GM18861 (cell line): ENCODE measurements around the gene CLIC5.

Source experiments
- ATAC-seq: cut with Tn5 transposase; IDR thresholded peaks from one replicate; pipeline ENCODE4 v1.9.1; 2021; ENCODE audit not compliant: unreplicated experiment

The CLIC5 gene

GRCh38 chr6:45851034-45851400 lies 164.6 kb downstream of the CLIC5 start:
- ATAC-seq = no peak

GRCh38 chr6:45850378-45851033 lies 165.2 kb downstream of the CLIC5 start:
- no peak for ATAC-seq

- no peak for ATAC-seq
Observed at GRCh38 chr6:45845567-45845966, 170.1 kb downstream of the CLIC5 start.

GRCh38 chr6:45844986-45845385 lies 170.7 kb downstream of the CLIC5 start:
- no peak for ATAC-seq

GRCh38 chr6:45843848-45844521 lies 171.7 kb downstream of the CLIC5 start:
- ATAC-seq = no peak

- ATAC-seq = no peak
Observed at GRCh38 chr6:45841062-45841461, 174.6 kb downstream of the CLIC5 start.

GRCh38 chr6:45838996-45839395 lies 176.7 kb downstream of the CLIC5 start:
- no peak for ATAC-seq

- ATAC-seq = no peak
Observed at GRCh38 chr6:45838451-45838850, 177.2 kb downstream of the CLIC5 start.

GRCh38 chr6:45837541-45838200 lies 178.0 kb downstream of the CLIC5 start:
- ATAC-seq = no peak

- ATAC-seq = no peak
Observed at GRCh38 chr6:45836984-45837383, 178.7 kb downstream of the CLIC5 start.

- no peak for ATAC-seq
Observed at GRCh38 chr6:45836438-45836824, 179.2 kb downstream of the CLIC5 start.

- no peak for ATAC-seq
Observed at GRCh38 chr6:45835721-45836437, 179.8 kb downstream of the CLIC5 start.

- no peak for ATAC-seq
Observed at GRCh38 chr6:45832063-45832462, 183.6 kb downstream of the CLIC5 start.
